Keratinocyte (primary cell): Measurements from ENCODE around the gene C12orf50. TPM values are rescaled to one million over a fixed set of nuclear protein-coding genes. Genes with fewer than 3 reads are reported as not detected.
A peak's percentile ranks its signal among the peaks of the same experiment; 100 is the strongest.

Experiments
- DNase-seq: peaks from one replicate; pipeline ENCODE4 v3.0.0-alpha.2; 2011; ENCODE audit warnings: low read depth, missing footprints, low spot score
- FAIRE-seq: peaks from 2 replicates; lab custom pipeline; 2011; peaks lifted over from hg19 to GRCh38; lab: Jason Lieb, UNC
- H2AFZ ChIP-seq: 2 replicates; pipeline ENCODE4 v1.6.0; 2012; ENCODE audit warnings: low read length, control low read depth, inconsistent platforms; ENCODE audit not compliant: control insufficient read depth
- H3K27ac ChIP-seq: 2 replicates; pipeline ENCODE4 v1.5.1; 2011; ENCODE audit warnings: low read length; ENCODE audit not compliant: control insufficient read depth, insufficient read depth
- H3K27me3 ChIP-seq: 3 replicates; pipeline ENCODE4 v1.6.0; 2011; ENCODE audit warnings: low read length; ENCODE audit not compliant: control insufficient read depth, insufficient read depth; ENCODE audit errors: extremely low read depth
- H3K36me3 ChIP-seq, 2 experiments: 2 replicates in 1 of 2; 3 replicates in 1 of 2; pipeline ENCODE4 v1.5.1; 2011; ENCODE audit warnings: low read length in 2 of 2, mild to moderate bottlenecking in 1 of 2; ENCODE audit not compliant: control insufficient read depth in 2 of 2, insufficient read depth in 2 of 2; ENCODE audit errors: extremely low read depth in 1 of 2
- H3K4me1 ChIP-seq: 3 replicates; pipeline ENCODE4 v1.5.1; 2011; ENCODE audit warnings: low read length; ENCODE audit not compliant: control insufficient read depth, insufficient read depth; ENCODE audit errors: extremely low read depth
- H3K4me2 ChIP-seq: 3 replicates; pipeline ENCODE4 v1.6.0; 2011; ENCODE audit warnings: low read depth, low read length; ENCODE audit not compliant: control insufficient read depth, insufficient read depth; ENCODE audit errors: extremely low read depth
- H3K4me3 ChIP-seq, 3 experiments: fragments of 200-600 bp in 1 of 3; sonication (generic) in 1 of 3; 2 replicates in 2 of 3; 3 replicates in 1 of 3; pipeline ENCODE4 v1.5.1; 2011 to 2016; ENCODE audit warnings: low read length in 3 of 3, mild to moderate bottlenecking in 3 of 3, control low read depth in 2 of 3, inconsistent platforms in 1 of 3, low read depth in 1 of 3, mixed read lengths in 1 of 3, mixed run types in 1 of 3, moderate library complexity in 1 of 3; ENCODE audit not compliant: control insufficient read depth in 2 of 3, insufficient read depth in 2 of 3; ENCODE audit errors: extremely low read depth in 1 of 3
- H3K79me2 ChIP-seq: 2 replicates; pipeline ENCODE4 v1.6.0; 2012; ENCODE audit warnings: low read length; ENCODE audit not compliant: control insufficient read depth, insufficient read depth
- H3K9ac ChIP-seq: 3 replicates; pipeline ENCODE4 v1.6.0; 2011; ENCODE audit warnings: low read length; ENCODE audit not compliant: control insufficient read depth, insufficient read depth; ENCODE audit errors: extremely low read depth
- H3K9me1 ChIP-seq: 3 replicates; pipeline ENCODE4 v1.6.0; 2011; ENCODE audit warnings: low read length; ENCODE audit not compliant: control insufficient read depth, insufficient read depth; ENCODE audit errors: extremely low read depth
- H3K9me3 ChIP-seq: 2 replicates; pipeline ENCODE4 v1.5.1; 2012; ENCODE audit warnings: low read depth, low read length; ENCODE audit not compliant: control insufficient read depth
- H4K20me1 ChIP-seq: 3 replicates; pipeline ENCODE4 v1.6.0; 2011; ENCODE audit warnings: low read length; ENCODE audit not compliant: control insufficient read depth, insufficient read depth; ENCODE audit errors: extremely low read depth
- EZH2 ChIP-seq: IDR thresholded peaks from one replicate; pipeline ENCODE4 v1.6.1; 2012; ENCODE audit warnings: inconsistent platforms, mild to moderate bottlenecking, low read length, moderate library complexity
- dilution Hi-C: fragments of 300-500 bp; cut with MboI; formaldehyde crosslinking; loops from one replicate; pipeline ENCODE4 v1.7.0; 2020; ENCODE audit warnings: low sequenced_read_pairs; ENCODE audit not compliant: extremely low pct_ligation_motif_present
- polyA plus RNA-seq, 5 experiments: library from polyadenylated mRNA; depleted of rRNA in 3 of 5; stranded (reverse) in 3 of 5; stranded (forward) in 1 of 5; unstranded in 1 of 5; fragments of >200 nt; gene quantifications; 1 replicate in 1 of 5; 2 replicates in 3 of 5; 3 replicates in 1 of 5; pipeline versions ENCODE4 v1.2.1 to v1.2.3, GENCODE V29; 2011 to 2012; ENCODE audit warnings: missing spikeins in 2 of 5, low read depth in 1 of 5, low replicate concordance in 1 of 5
- TF ChIP-seq, protein P1 (sequence below), 3 experiments: IDR thresholded peaks in 1 of 3; conservative IDR thresholded peaks in 1 of 3; optimal IDR thresholded peaks in 1 of 3; 2 replicates in 2 of 3; 3 replicates in 1 of 3; pipeline versions ENCODE3 to v1.5.1; 2011; ENCODE audit warnings: low read length in 3 of 3, mild to moderate bottlenecking in 3 of 3, moderate library complexity in 2 of 3, control low read depth in 1 of 3, inconsistent platforms in 1 of 3; ENCODE audit not compliant: insufficient read depth in 2 of 3; ENCODE audit errors: extremely low read depth in 1 of 3

The C12orf50 gene
- polyA plus RNA-seq, 1 donor (not counting 4 experiments of a cell fraction or from before 2014, with no cell fraction given): not detected

DNA sequence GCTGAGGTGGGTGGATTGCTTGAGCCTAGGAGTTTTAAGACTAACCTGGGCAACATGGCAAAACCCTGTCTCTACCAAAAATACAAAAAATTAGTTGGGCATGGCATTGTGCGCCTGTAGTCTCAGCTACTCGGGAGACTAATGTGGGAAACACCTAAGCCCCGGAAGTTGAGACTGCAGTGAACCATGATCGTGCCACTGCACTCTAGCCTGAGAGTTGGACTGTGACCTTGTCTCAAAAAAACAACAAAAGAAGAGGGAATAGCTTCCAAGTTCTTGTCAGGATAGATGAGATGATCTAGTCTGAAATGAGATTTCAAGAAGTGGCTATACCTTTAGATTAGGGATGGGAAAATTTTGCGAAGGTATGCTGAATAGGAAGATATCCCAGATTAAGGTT, 14.8 kb upstream of the C12orf50 start:
- H4K20me1 ChIP-seq: no peaks in the 10 kb centered on the region
- no peaks in the 10 kb centered on the region for H3K9me1 ChIP-seq
- FAIRE-seq (no peak), DNase-seq (no peak)
- dilution Hi-C loops: no loop called here
- TF ChIP-seq, protein P1, sequence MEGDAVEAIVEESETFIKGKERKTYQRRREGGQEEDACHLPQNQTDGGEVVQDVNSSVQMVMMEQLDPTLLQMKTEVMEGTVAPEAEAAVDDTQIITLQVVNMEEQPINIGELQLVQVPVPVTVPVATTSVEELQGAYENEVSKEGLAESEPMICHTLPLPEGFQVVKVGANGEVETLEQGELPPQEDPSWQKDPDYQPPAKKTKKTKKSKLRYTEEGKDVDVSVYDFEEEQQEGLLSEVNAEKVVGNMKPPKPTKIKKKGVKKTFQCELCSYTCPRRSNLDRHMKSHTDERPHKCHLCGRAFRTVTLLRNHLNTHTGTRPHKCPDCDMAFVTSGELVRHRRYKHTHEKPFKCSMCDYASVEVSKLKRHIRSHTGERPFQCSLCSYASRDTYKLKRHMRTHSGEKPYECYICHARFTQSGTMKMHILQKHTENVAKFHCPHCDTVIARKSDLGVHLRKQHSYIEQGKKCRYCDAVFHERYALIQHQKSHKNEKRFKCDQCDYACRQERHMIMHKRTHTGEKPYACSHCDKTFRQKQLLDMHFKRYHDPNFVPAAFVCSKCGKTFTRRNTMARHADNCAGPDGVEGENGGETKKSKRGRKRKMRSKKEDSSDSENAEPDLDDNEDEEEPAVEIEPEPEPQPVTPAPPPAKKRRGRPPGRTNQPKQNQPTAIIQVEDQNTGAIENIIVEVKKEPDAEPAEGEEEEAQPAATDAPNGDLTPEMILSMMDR (optimal IDR thresholded peaks at IDR 0.05 in 1 of 3, IDR thresholded peaks at IDR 0.05 in 1 of 3, conservative IDR thresholded peaks at IDR 0.05 in 1 of 3; ENCODE audit: extremely low read depth in 1 of 3, insufficient read depth in 2 of 3, low read length in 3 of 3): no peak
- no peak for TF ChIP-seq EZH2
- no peak overlapping the region for H3K9ac ChIP-seq
- peaks cover 31% of the 10 kb centered on the region for H3K79me2 ChIP-seq
- H3K4me2 ChIP-seq: no peak overlapping the region
- no peaks in the 10 kb centered on the region for H3K9me3 ChIP-seq
- H3K27me3 ChIP-seq: no peaks in the 10 kb centered on the region
- no peak overlapping the region for H3K4me3 ChIP-seq
- H3K4me1 ChIP-seq: no peaks in the 10 kb centered on the region
- H3K27ac ChIP-seq: no peak overlapping the region
- H3K36me3 ChIP-seq: peaks cover 16 to 18% of the 10 kb centered on the region in 2 experiments
- no peak overlapping the region for H2AFZ ChIP-seq

DNA sequence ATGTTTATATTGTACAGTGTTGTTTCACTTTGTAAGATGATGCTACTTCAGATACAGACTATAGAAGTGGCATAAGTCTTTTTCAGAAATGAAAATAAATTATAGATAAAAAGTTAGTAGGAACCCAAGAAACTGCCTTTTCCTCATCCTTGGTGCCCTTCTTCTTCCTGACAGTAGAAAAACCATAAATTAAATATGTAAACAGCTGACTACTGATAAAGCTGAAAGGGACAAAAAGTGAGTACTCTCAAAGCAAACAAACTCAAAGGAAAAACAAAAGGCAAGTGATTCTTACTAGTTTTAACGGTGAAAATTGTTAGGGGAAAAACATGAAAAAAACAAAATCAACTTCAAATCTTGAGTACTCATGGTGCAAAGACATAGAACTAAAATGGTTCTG, 8.6 kb upstream of the C12orf50 start:
- H3K4me2 ChIP-seq: peak overlapping the region; percentile 94
- H3K9me3 ChIP-seq: no peaks in the 10 kb centered on the region
- no peak overlapping the region for H2AFZ ChIP-seq
- H4K20me1 ChIP-seq: no peaks in the 10 kb centered on the region
- no peak overlapping the region for H3K4me3 ChIP-seq
- H3K9ac ChIP-seq: no peak overlapping the region
- no peak for FAIRE-seq
- H3K27me3 ChIP-seq: no peaks in the 10 kb centered on the region
- H3K4me1 ChIP-seq: peaks cover 13% of the 10 kb centered on the region
- peaks cover 3 to 9% of the 10 kb centered on the region in 2 experiments for H3K36me3 ChIP-seq
- TF ChIP-seq, protein P1 (optimal IDR thresholded peaks at IDR 0.05 in 1 of 3, IDR thresholded peaks at IDR 0.05 in 1 of 3, conservative IDR thresholded peaks at IDR 0.05 in 1 of 3; ENCODE audit: extremely low read depth in 1 of 3, insufficient read depth in 2 of 3, low read length in 3 of 3): no peak
- TF ChIP-seq EZH2: no peak
- dilution Hi-C loops: no loop called here
- no peaks in the 10 kb centered on the region for H3K9me1 ChIP-seq
- no peak overlapping the region for H3K27ac ChIP-seq
- H3K79me2 ChIP-seq: peaks cover 68% of the 10 kb centered on the region
- no peak for DNase-seq
